DMS79 treated with DMSO at 0.1 percent for 48 hours (cell line): ENCODE measurements around the gene CHD1.
"Not testable (repeated sequence)": the region's sequence is repeated elsewhere in the genome, so short reads cannot be mapped to it uniquely, and the experiment has no call there.

ENCODE experiments used
- DNase-seq: peaks from one replicate; lab custom pipeline; 2025; lab: John Stamatoyannopoulos, UW

Gene CHD1

DNA sequence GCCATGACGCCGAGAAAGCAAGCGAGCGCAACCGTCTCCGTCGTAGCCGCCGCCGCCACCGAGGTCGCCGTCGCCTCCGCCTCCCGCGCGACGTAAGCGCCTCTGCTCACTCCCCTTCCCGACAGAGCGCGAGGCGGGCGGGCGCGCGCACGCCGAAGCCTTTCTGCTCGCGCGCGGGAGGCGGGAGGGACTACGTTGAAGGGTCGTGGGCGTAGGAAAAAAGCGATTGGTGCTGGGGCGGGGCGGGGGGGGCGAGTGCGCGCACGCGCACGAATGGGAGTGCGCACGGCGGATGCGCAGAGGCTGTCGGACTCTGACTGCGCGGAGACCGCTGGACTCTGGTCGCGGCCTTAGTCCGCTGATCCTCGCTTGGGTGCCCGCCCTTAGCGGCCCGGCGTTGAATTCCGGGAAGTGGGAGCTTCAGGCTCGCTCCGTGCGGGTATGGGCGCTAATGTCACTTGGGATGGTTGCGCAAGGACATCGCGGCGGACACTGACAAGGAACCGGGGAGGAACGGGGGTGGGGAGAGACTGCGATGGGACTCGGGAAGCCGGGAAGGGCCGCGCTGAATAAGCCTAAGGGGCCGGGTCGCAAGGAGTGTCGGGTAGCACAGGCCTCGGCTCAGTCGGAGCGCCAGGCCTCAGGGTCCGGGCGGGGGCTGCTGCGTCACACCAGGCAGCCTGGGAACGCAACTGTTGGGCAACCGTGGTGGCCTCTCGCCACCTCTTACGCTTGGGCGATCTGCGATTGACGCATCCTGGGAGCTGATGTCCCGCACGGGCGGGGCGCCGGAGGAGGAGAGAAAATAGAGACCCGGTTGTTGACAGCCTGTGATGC is at the start of gene CHD1:
Gene CHD1, minus strand, starts transcription at position 135 of the 837 bp plus-strand sequence. CDS start 2,621 bp downstream, outside the sequence.
- peak; percentile 71 for DNase-seq

DNA sequence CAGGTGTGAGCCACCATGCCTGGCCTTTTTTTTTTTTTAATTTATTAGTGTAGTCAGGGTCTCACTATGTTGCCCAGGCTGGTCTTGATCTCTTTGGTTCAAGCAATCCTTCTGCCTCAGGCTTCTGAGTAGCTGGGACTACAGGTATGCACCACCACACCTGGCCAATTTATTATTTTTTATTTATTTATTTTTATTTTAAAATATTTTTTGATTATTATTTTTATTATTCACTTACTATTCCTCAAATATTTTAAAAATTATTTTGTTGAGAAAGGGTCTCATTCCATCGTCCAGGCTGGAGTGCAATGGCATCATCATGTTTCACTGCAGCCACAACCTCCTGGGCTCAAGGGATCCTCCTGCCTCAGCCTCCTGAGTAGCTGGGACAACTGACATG is 49.7 kb upstream of the CHD1 start:
- DNase-seq = no peak

DNA sequence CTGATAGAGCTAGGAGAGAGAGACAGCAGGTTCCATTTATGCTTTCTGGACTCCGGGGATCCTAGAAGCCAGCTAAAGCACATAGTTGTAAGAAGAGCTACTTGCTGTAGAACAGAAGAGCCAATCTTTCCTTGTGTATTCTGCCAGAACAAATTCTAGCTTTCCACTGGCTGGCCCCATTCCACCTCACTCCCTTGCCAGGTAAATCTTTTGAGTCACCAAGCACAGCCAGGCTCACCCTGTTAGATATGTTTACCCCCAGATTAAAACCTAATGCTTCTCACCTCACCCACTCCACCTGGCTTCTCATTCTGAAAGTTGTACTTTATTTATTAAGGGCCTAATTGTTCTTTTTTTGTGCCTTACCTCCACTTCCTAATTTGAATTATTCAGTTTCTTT is 48.9 kb upstream of the CHD1 start:
- no peak for DNase-seq

DNA sequence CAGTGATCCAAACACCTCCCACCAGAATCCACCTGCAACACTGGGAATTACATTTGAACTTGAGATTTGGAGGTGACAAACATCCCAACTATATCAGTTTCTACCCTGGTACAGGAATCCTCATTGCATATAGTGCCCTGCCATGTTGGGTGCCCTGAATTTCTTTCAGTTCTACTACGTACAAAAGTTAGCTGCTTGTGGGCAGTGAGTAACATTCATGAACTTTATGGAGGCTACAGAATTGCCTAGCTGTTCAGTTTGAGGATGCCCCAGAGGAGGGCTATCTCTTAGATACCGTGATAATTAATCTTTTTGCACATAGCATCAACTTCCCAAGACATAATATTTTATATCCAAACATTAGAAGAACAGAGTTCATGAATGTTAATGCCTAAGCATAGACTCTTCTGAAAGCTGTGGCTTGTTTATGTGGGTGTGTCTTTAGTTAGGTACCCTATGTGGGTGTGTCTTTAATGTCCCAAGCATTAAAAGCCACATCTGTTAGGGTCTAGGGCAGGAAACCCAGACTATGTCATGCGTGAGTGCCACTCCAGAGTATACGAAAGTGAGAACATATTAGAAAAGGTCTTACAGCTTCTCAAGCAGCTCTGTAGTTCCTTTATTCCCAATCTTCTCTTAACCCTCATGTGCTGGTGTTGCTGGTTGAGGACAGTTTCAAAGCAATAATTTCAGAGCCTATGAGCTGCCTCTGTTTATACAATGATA is 47.0 kb upstream of the CHD1 start:
- no peak for DNase-seq

DNA sequence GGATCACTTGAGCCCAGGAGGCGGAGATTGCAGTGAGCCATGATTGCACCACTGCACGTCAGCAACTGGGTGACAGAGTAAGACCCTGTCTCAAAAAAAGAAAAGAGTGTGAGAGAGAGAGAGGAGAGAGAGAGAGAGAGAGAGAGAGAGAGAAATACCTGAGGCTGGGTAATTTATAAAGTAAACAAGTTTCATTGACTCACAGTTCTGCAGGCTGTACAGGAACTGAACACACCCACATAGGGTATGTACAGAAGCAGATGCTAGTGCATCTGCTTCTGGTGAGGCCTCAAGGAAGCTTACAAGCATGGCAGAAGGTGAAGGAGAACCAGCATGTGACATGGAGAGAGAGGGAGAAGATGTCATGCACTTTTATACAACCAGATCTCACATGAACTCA is 46.4 kb upstream of the CHD1 start:
- DNase-seq = no peak

DNA sequence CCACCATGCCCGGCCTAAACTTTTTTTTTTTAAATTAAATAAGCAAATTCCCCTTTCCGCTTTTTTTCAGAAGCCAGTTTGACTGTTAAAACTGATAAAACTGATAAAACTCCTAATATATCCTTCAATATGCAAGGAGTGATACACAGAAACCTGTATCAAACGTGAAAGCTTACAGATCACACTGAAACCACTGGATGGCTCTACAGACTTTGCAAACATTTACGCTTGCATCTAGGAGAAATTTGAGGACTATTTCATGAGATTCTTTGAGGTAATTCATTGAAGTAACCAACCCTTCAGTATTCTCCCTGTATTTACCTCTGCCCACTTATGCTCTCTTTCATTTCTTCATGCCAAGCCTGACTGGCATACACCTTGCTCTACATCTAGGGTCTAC is 40.6 kb upstream of the CHD1 start:
- no peak for DNase-seq

DNA sequence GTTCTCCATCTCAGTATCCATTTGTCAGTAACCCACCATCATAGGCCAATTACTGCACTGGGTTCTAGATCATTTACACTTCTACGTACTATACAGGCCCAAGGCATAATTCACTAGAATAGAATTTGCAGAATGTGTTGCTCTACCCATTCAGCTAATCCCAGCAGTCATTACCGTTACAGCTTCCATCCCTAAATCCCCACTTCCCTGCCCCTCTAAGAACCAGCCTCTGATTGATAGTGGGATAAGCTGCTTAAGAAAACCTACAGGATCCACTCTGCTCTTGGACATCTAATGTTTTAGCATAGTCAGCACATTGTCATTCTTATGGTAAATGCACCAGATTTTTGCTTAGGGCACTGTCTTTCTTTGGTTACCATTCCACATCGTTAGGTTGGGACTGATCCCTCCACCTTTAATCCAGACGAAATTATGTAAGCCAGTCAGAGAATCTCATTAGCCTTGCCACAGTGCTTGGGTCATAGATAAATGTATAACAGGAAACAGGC is 39.3 kb upstream of the CHD1 start:
- no peak for DNase-seq

DNA sequence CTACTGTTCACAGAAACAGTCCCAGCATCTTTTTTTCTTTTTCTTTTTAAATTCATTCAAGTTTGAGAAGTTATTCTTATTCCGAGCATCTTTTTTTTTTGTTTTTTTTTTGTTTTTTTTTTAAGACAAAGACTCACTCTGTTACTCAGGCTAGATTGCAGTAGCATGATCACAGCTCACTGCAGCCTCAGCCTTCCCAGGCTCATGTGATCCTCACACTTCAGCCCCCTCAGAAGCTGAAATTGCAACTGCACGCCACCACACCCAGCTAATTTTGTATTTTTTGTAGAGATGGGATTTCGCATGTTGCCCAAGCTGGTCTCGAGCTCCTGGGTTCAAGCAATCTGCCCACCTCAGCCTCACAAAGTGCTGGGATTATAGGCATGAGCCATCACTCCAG is 36.4 kb upstream of the CHD1 start:
- DNase-seq = no peak

DNA sequence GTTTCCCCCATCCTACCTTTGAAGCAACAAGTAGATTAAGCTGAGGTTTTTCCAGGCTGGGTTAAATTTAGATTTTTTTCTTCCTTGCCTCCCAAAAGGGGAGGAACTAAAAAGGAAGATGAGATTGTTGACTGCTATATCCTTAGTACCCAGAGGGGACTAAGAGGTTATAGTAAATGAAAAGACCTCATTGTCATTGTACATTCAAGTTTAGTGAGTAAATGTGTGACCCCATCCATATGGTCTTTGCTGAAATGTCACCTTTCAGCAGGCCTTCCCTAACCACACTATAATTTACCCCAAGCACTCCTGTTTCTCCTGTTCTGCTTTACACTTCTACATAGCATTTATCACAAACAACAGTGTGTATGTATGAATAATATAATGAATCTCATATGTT is 35.8 kb upstream of the CHD1 start:
- no peak for DNase-seq

DNA sequence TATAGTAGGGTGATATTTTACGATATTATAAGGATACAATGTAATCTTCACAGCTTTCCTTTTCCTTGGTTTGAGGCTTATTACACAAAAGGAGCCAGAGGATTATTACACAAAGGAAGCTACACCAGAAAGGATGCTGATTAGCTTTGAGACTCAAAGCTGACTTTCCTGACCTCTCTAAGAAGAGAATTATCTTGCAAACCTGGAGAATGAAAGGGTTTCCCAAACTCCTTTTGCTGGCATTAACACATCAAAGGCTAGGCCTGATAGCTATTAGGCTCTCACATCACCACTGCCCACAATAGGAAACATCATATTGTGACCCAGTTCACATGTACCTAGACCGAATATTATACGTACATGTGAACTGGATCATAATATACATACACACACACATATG is 34.2 kb upstream of the CHD1 start:
- no peak for DNase-seq

DNA sequence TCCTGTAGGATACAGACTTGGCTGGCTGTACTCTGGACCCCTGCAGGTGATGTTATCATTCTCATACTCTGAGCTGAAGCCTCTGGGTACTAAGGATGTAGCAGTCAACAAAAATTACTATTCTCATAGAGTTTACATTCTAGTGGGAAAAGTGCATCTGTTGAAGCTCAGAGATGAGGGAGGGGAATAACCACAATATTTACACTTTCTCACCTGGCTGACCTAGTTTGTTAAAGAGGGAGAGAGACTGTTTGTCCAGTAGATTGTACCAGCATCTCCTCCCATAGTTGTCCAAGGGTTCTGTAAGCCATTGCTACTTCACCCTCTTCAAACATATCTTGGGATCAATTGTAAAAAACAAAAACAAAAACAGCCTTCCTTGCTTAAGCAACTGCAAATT is 33.8 kb upstream of the CHD1 start:
- no peak for DNase-seq

DNA sequence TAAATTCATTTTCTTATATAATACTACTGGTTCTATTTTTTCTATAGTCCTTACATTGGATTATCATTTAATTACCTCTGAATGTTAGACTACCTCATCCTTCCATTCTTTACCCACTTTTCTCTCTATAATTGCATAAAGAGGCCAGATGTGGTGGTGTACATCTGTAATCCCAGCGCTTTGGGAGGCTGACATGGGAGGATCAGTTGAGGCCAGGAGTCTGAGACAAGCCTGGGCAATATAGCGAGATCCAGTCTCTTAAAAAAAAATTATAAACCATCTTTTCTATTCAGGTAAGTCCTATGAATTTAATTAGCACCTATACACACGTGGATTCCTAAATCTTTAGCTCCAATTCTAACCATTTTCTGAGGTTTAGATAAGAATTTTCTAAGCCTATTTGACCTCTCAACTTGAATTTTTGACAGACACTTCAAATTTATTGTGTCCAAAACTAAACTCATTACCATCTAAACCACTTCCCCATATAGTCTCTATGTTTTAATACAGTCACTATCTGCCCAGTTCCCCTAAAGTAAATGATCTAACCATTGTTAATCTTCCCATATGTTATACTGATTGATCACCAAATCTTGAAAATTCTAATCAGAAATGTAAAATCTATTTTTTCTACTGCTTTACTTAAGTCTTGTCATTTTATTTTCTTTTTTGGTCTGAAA is 33.0 kb upstream of the CHD1 start:
- no peak for DNase-seq

DNA sequence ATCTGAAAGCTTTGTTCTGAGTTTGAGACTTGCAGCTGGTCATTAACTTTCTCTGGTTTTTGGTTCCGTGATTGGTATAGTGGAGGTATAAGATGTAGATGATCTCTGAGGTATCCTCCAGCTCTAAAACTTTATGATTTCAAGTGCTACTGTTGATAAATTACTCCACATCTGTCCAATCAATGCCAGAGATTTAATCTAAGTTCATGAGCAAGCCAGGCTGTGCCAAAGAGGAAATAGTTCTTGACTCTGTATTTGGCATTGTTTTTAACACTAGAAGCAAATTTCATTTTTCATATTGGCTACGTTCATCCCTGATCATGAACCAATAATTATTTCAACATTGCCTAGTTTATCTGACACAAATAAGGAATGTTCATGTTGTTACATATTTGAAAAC is 28.5 kb upstream of the CHD1 start:
- DNase-seq = no peak

DNA sequence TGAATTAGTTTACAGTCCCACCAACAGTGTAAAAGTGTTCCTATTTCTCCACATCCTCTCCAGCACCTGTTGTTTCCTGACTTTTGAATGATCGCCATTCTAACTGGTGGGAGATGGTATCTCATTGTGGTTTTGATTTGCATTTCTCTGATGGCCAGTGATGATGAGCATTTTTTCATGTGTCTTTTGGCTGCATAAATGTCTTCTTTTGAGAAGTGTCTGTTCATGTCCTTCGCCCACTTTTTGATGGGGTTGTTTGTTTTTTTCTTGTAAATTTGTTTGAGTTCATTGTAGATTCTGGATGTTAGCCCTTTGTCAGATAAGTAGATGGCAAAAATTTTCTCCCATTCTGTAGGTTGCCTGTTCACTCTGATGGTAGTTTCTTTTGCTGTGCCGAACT is 27.1 kb upstream of the CHD1 start:
- not testable (repeated sequence) for DNase-seq

DNA sequence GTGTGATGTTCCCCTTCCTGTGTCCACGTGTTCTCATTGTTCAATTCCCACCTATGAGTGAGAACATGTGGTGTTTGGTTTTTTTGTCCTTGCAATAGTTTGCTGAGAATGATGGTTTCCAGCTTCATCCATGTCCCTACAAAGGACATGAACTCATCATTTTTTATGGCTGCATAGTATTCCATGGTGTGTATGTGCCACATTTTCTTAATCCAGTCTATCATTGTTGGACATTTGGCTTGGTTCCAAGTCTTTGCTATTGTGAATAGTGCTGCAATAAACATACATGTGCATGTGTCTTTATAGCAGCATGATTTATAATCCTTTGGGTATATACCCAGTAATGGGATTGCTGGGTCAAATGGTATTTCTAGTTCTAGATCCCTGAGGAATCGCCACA is 26.7 kb upstream of the CHD1 start:
- DNase-seq = not testable (repeated sequence)

DNA sequence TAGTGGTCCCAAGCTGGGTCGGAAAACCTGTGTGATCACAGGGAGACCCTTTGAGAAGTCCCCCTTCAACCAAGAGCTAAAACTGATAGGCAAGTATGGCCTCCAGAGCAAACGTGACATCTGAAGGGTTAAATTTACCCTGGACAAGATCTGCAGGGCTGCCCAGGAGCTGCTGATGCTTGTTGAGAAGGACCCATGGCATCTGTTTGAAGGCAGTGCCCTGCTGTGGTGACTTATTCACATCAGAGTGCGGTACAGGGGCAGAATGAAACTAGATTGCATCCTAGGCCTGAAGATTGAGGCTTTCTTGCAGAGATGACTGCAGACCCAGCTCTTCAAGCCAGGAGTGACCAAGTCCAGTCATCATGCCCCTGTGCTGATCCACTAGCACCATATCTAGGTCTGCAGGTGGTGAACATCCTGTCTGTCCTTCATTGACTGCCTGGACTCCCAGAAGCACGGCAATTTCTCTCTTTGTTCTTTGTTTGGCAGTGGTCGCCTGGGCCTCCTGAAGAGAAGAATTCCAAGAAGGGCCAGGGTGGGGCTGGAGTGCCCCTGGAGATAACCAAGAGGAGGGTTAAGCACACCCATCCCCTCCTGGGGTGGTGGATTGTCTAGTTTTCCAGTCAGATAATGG is 25.7 kb upstream of the CHD1 start:
- DNase-seq = no peak

DNA sequence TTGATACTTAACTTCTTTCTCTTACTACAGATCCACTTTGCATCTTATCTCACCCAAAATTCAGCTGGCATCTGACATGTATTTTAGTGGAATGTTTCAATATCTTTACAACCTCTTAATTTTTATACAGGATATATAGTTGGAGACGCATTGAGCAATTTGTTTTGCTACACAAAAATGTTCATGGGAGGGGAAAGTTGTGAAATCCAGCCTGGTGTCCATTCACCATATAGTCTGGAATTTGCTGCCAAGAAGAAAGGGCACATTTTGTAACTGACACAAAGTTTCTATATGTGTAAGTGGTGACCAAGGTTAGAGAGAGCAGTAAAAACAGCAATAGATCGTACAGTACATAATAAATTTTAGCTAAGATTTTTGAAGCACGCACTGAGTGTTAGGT is 14.0 kb upstream of the CHD1 start:
- DNase-seq = no peak

DNA sequence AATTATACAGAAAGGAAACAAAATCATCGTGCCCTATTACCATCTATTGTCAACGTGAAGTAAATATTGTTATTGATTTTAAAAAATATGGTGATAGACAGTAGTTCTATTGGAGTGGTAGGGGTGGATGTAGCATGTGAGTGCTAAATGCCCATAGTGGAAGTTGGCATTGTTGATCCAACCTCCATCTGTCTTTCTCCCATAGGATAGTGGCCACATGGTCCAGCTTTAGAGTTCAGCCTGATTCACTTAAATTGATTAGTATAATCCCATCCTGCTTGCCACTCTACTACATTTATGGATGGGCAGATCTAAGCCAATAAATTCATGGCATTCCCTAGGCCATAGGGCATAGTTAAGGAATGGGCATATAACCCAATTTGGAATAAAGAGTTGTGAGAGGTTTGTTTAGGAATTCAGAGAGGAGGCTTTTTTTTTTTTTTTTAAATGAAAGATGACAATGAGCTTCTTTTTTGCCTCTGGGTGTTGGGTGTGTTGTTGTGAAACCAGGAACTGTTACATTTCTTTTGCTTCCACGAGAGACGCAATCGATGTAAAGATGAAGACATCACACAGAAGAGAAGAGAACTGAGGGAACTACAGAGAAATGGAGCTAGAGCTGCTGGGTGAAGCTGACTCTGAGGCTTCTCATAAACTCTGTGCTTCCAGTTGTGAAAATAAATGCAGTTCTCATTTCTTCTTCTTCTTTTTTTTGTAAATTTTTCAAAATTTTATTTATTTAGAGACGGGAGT is 12.5 kb upstream of the CHD1 start:
- no peak for DNase-seq

DNA sequence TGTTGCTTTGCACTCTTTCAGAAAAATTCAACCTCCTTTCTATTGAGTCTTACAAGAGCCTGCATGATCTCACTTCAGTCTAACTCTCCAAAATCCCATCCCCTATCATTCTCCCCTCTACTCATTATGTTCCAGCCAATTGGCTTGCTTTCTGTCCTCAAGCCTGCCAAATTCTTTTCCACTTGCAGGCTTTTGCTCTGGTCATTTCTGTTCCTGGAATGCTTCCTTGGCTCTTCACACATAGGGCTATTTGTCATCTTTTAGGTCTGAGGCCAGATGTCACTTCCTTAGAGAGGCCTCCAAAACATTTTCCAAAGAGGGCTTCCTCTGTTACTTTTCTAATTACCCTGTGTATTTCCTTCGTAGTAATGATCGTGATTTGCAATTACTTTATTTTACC is 11.8 kb upstream of the CHD1 start:
- no peak for DNase-seq

DNA sequence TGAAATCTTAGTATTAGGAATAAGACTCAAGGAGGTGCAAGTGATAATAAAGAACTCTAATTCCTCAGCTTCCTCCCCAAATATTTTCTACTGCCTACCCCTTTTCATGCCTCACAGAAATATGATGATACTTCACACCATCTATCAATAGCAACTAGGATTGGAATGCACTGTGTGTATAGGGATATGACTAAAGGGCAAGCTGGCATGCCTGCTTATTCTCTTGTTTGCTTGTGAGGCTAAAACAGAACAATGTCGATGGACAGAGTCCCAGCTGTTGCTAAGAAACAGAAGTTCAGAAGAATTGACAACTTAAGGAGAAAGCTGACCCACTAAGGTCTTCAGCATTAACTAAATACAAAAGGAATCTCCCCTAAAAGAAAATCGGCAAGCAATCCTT is 9.7 kb upstream of the CHD1 start:
- no peak for DNase-seq

DNA sequence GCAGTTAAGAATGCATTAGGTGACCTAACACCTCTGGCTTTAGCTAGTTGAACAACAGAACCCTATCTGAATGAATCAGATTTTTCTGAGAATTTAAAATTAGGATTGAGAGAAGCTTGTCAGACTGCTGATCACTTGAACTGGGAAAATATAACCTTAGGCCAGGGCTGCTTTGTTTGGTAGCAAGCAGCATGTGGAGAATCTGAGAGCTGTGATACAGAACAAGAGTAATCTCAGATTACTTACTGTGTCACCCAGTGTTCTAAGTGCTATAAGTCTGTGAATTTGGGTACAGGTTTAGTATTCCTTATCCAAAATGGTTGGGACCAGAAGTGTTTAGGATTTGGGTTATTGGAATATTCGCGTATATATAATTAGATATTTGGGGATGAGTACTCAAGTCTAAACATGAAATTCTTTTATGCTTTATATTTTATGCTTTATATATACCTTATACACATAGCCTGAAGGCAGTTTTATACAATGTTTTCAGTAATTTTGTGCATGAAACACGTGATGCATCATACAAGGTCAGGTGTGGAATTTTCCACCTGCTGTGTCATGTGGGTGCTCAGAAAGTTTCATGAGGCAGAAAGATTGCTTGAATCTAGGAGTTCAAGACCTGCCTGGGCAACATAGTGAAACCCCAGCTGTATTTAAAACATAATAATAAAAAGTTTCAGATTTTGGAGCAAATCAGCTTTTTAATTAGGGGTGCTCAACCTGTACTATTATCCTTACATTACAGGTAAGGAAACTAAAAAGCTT is 8.3 kb upstream of the CHD1 start:
- DNase-seq = no peak
